HCT116 (cell line): ENCODE data around the gene CRTC3. TPM values are rescaled to one million over a fixed set of nuclear protein-coding genes. Genes with fewer than 3 reads are reported as not detected.
"Not testable (repeated sequence)": the region's sequence is repeated elsewhere in the genome, so short reads cannot be mapped to it uniquely, and the experiment has no call there.

Source experiments
- ATAC-seq: fragments of 200-7000 bp; cut with Tn5 transposase; 2 replicates; pipeline ENCODE4 v1.9.1; 2020; ENCODE audit warnings: mild to moderate bottlenecking, moderate library complexity
- BruUV-seq: library from RNA; stranded (reverse); fragments of 400-500 nt; replicated peaks from 2 replicates; lab custom pipeline; 2021; lab: Mats Ljungman, UMichigan
- CTCF ChIA-PET: fragments of 300-600 bp; sonication (Branson Sonifier 250); formaldehyde crosslinking; loops from one replicate; lab custom pipeline; 2021; ENCODE audit warnings: antibody characterized with exemption; lab: Charles Lee
- POLR2A ChIA-PET: fragments of 300-600, 350-600 bp; sonication (Branson Sonifier 250); formaldehyde crosslinking; loops from one replicate; lab custom pipeline; 2021; ENCODE audit warnings: antibody characterized with exemption; lab: Charles Lee
- RAD21 ChIA-PET, 2 experiments: fragments of 300-600 bp; sonication (Branson Sonifier 250); formaldehyde crosslinking; loops; one replicate each; lab custom pipeline; 2023; ENCODE audit warnings: low total read pairs in 2 of 2; ENCODE audit not compliant: uncharacterized antibody in 2 of 2, unreplicated experiment in 2 of 2, low non-redundant PET in 1 of 2; lab: Charles Lee
- DNase-seq: peaks from one replicate; pipeline ENCODE4 v3.0.0-alpha.2; 2010; ENCODE audit warnings: low read depth, low spot score
- H2AFZ ChIP-seq: fragments of 200-600 bp; shearing (Covaris generic), sonication (generic); 2 replicates; pipeline ENCODE4 v1.6.1; 2017; ENCODE audit warnings: low read depth, mixed run types, mixed read lengths, antibody characterized with exemption, low read length; ENCODE audit not compliant: poor library complexity, severe bottlenecking
- H3K27ac ChIP-seq: 2 replicates; pipeline ENCODE4 v1.5.1; 2012; ENCODE audit warnings: low read depth, low read length
- H3K27me3 ChIP-seq: fragments of 200-600 bp; sonication (generic); 2 replicates; pipeline ENCODE4 v1.6.1; 2016; ENCODE audit warnings: mixed run types, low read length, mixed read lengths; ENCODE audit not compliant: insufficient read depth
- H3K36me3 ChIP-seq, 2 experiments: fragments of 200-500 bp in 1 of 2; fragments of 200-600 bp in 1 of 2; sonication (Bioruptor generic) in 1 of 2; sonication (generic) in 1 of 2; 2 replicates each; pipeline versions ENCODE4 v1.5.1 to v1.6.1; 2014 to 2016; ENCODE audit warnings: low read length in 2 of 2, inconsistent platforms in 1 of 2, mixed read lengths in 1 of 2, mixed run types in 1 of 2; ENCODE audit not compliant: insufficient read depth in 2 of 2, control insufficient read depth in 1 of 2
- H3K4me1 ChIP-seq, 2 experiments: fragments of 200-600 bp in 1 of 2; sonication (generic) in 1 of 2; 2 replicates each; pipeline versions ENCODE4 v1.5.1 to v1.6.1; 2012 to 2017; ENCODE audit warnings: low read length in 2 of 2, inconsistent platforms in 1 of 2, mild to moderate bottlenecking in 1 of 2, mixed read lengths in 1 of 2, mixed run types in 1 of 2, moderate library complexity in 1 of 2; ENCODE audit not compliant: insufficient read depth in 2 of 2, control insufficient read depth in 1 of 2
- H3K4me2 ChIP-seq: fragments of 200-600 bp; sonication (generic); 2 replicates; pipeline ENCODE4 v1.6.1; 2017; ENCODE audit warnings: mixed run types, low read length, mixed read lengths
- H3K4me3 ChIP-seq, 2 experiments: fragments of 200-600 bp in 1 of 2; sonication (generic) in 1 of 2; replicated peaks in 1 of 2; 2 replicates each; pipeline ENCODE4 v1.5.1; 2011 to 2016; ENCODE audit warnings: low read length in 2 of 2, control low read depth in 1 of 2, low read depth in 1 of 2, mild to moderate bottlenecking in 1 of 2, mixed read lengths in 1 of 2, mixed run types in 1 of 2
- H3K79me2 ChIP-seq: fragments of 200-600 bp; sonication (generic); 2 replicates; pipeline ENCODE4 v1.6.1; 2017; ENCODE audit warnings: mild to moderate bottlenecking, mixed run types, low read length, moderate library complexity, mixed read lengths; ENCODE audit not compliant: insufficient read depth
- H3K9ac ChIP-seq: fragments of 200-600 bp; sonication (generic); 2 replicates; pipeline ENCODE4 v1.6.1; 2016; ENCODE audit warnings: low read length, mixed read lengths
- H3K9me2 ChIP-seq: fragments of 200-600 bp; sonication (generic), shearing (Covaris generic); 2 replicates; pipeline ENCODE4 v1.6.1; 2017; ENCODE audit warnings: mixed run types, mild to moderate bottlenecking, moderate library complexity; ENCODE audit not compliant: insufficient read depth
- H3K9me3 ChIP-seq, 2 experiments: fragments of 200-500 bp in 1 of 2; fragments of 200-600 bp in 1 of 2; sonication (Bioruptor generic) in 1 of 2; sonication (generic) in 1 of 2; 2 replicates each; pipeline ENCODE4 v1.6.1; 2014 to 2017; ENCODE audit warnings: low read length in 2 of 2, mixed read lengths in 2 of 2, inconsistent platforms in 1 of 2, low read depth in 1 of 2, mild to moderate bottlenecking in 1 of 2, mixed run types in 1 of 2, moderate library complexity in 1 of 2; ENCODE audit not compliant: control insufficient read depth in 1 of 2, insufficient read depth in 1 of 2
- H4K20me1 ChIP-seq: fragments of 200-600 bp; sonication (generic), shearing (Covaris generic); 2 replicates; pipeline ENCODE4 v1.6.1; 2017; ENCODE audit warnings: mixed run types, mild to moderate bottlenecking, moderate library complexity; ENCODE audit not compliant: insufficient read depth
- ATF3 ChIP-seq: IDR thresholded peaks from 2 replicates; pipeline ENCODE4 v1.6.1; 2012
- CTCF ChIP-seq, 3 experiments: fragments of 200-600 bp in 1 of 3; sonication (generic) in 1 of 3; IDR thresholded peaks in 2 of 3; conservative IDR thresholded peaks in 1 of 3; 2 replicates each; pipeline ENCODE4 v1.5.1; 2012 to 2017; ENCODE audit warnings: low read depth in 2 of 3, low read length in 2 of 3, antibody characterized with exemption in 1 of 3, borderline replicate concordance in 1 of 3, control low read depth in 1 of 3, mild to moderate bottlenecking in 1 of 3, mixed read lengths in 1 of 3, mixed run types in 1 of 3, moderate library complexity in 1 of 3; ENCODE audit not compliant: insufficient read depth in 1 of 3
- EGR1 ChIP-seq: IDR thresholded peaks from 2 replicates; pipeline ENCODE4 v1.6.1; 2012; ENCODE audit warnings: low read depth
- EZH2 ChIP-seq: fragments of 200-600 bp; sonication (generic); IDR thresholded peaks from 2 replicates; pipeline ENCODE4 v1.6.1; 2017; ENCODE audit warnings: antibody characterized with exemption, mixed run types
- FOSL1 ChIP-seq: IDR thresholded peaks from 2 replicates; pipeline ENCODE4 v1.6.1; 2012; ENCODE audit warnings: low read depth
- SIN3A ChIP-seq: IDR thresholded peaks from 2 replicates; pipeline ENCODE4 v1.6.1; 2012; ENCODE audit warnings: low read depth
- TCF7L2 ChIP-seq: IDR thresholded peaks from 2 replicates; pipeline ENCODE4 v1.7.0; 2011; ENCODE audit warnings: borderline replicate concordance, inconsistent platforms; ENCODE audit not compliant: insufficient read depth, insufficient read length; ENCODE audit errors: extremely low read depth
- YY1 ChIP-seq: IDR thresholded peaks from 2 replicates; pipeline ENCODE4 v1.6.1; 2011; ENCODE audit warnings: low read length, low read depth, moderate library complexity, mild to moderate bottlenecking; ENCODE audit not compliant: insufficient replicate concordance; ENCODE audit errors: extremely low read depth
- ZBTB33 ChIP-seq: IDR thresholded peaks from 2 replicates; pipeline ENCODE4 v1.6.1; 2011; ENCODE audit warnings: mild to moderate bottlenecking, low read length, moderate library complexity; ENCODE audit not compliant: insufficient replicate concordance; ENCODE audit errors: extremely low read depth
- intact Hi-C: fragments of 100-400 bp; cut with micrococcal nuclease; formaldehyde crosslinking; loops from 2 replicates; pipeline ENCODE4 v1.10.0; 2022
- total RNA-seq: library from RNA; stranded (reverse); gene quantifications from one replicate; pipeline ENCODE4 v1.2.1, GENCODE V29; 2021; ENCODE audit not compliant: unreplicated experiment

CRTC3 gene
- total RNA-seq, 1 experiment from 2014 or later: 20.7 TPM

- RAD21 ChIA-PET: no interaction called here
- no peaks in the 10 kb centered on the region for H3K27me3 ChIP-seq
- peaks cover 10 to 25% of the 10 kb centered on the region in 2 experiments for H3K4me1 ChIP-seq
- H4K20me1 ChIP-seq: no peaks in the 10 kb centered on the region
- peak; percentile 52 for ATAC-seq
- no peak overlapping the region for H3K27ac ChIP-seq
- no peaks in the 10 kb centered on the region for H3K79me2 ChIP-seq
- no peak overlapping the region for H2AFZ ChIP-seq
- H3K4me2 ChIP-seq: peak overlapping the region; percentile 47
- POLR2A ChIA-PET: no interaction called here
- no peak overlapping the region for H3K4me3 ChIP-seq
- no peaks in the 10 kb centered on the region for H3K36me3 ChIP-seq
- no TSS peak for BruUV-seq
- H3K9me3 ChIP-seq: no peaks in the 10 kb centered on the region
- CTCF ChIA-PET: no interaction called here
- TF ChIP-seq TCF7L2 (no peak), EZH2 (no peak), FOSL1 (peak; percentile 29; the same call in 1 of the 2 replicates), ATF3 (no peak), EGR1 (no peak), CTCF (IDR thresholded peaks at IDR 0.05 in 2 of 3, conservative IDR thresholded peaks at IDR 0.05 in 1 of 3; ENCODE audit: borderline replicate concordance in 1 of 3, insufficient read depth in 1 of 3, low read depth in 2 of 3, low read length in 2 of 3) (no peak), YY1 (no peak), ZBTB33 (no peak), SIN3A (no peak)
- intact Hi-C loops: no loop called here
- no peak overlapping the region for H3K9ac ChIP-seq
- no peaks in the 10 kb centered on the region for H3K9me2 ChIP-seq
- no peak for DNase-seq
Measured at GRCh38 chr15:90660195-90660998, 130.7 kb downstream of the CRTC3 start.

- H3K9ac ChIP-seq, DNase-seq, RAD21 ChIA-PET, POLR2A ChIA-PET, H3K79me2 ChIP-seq, H2AFZ ChIP-seq, BruUV-seq, H3K27ac ChIP-seq, ATAC-seq, H4K20me1 ChIP-seq, H3K9me2 ChIP-seq, H3K4me3 ChIP-seq, H3K9me3 ChIP-seq, H3K27me3 ChIP-seq, H3K36me3 ChIP-seq, CTCF ChIA-PET, intact Hi-C loops: not testable (repeated sequence)
- H3K4me1 ChIP-seq: peaks cover 10 to 27% of the 10 kb centered on the region in 2 experiments
- H3K4me2 ChIP-seq: peak overlapping the region; percentile 47
Measured at GRCh38 chr15:90660999-90661330, 131.2 kb downstream of the CRTC3 start.
